H1 (cell line): ENCODE measurements around the gene NLRC5. TPM values are rescaled to one million over a fixed set of nuclear protein-coding genes. Genes with fewer than 3 reads are reported as not detected.

ENCODE experiments used
- CTCF ChIA-PET: fragments of 300-600 bp; sonication (Branson Sonifier 250); formaldehyde crosslinking; loops from one replicate; lab custom pipeline; 2021; ENCODE audit not compliant: partially characterized antibody; lab: Charles Lee
- POLR2A ChIA-PET: fragments of 300-600 bp; sonication (Branson Sonifier 250); formaldehyde crosslinking; loops from one replicate; lab custom pipeline; 2021; ENCODE audit warnings: inconsistent platforms; ENCODE audit not compliant: partially characterized antibody; lab: Charles Lee
- DNase-seq, 2 experiments: peaks; one replicate each; pipeline versions ENCODE4 v3.0.0 to v3.0.0-alpha.2; 2010 to 2022; ENCODE audit warnings: low spot score in 2 of 2, low read depth in 1 of 2, mixed read lengths in 1 of 2
- FAIRE-seq: peaks from 2 replicates; lab custom pipeline; 2011; peaks lifted over from hg19 to GRCh38; lab: Jason Lieb, UNC
- H2AFZ ChIP-seq: 2 replicates; pipeline ENCODE4 v1.8.1; 2012; ENCODE audit warnings: low read length, inconsistent platforms
- H2AK5ac ChIP-seq: 2 replicates; pipeline ENCODE4 v1.6.1; 2013; ENCODE audit warnings: low read depth, low read length
- H2BK120ac ChIP-seq: replicated peaks from 2 replicates; pipeline ENCODE3; 2013; ENCODE audit warnings: low read depth, low read length, inconsistent platforms
- H2BK12ac ChIP-seq: 2 replicates; pipeline ENCODE4 v1.6.1; 2013; ENCODE audit warnings: low read depth, low read length
- H2BK15ac ChIP-seq: 2 replicates; pipeline ENCODE4 v1.6.1; 2013; ENCODE audit warnings: low read length
- H2BK20ac ChIP-seq: 2 replicates; pipeline ENCODE4 v1.6.1; 2013; ENCODE audit warnings: low read length
- H2BK5ac ChIP-seq: 2 replicates; pipeline ENCODE4 v1.6.1; 2013; ENCODE audit warnings: low read depth, low read length
- H3K14ac ChIP-seq: 2 replicates; pipeline ENCODE4 v1.6.1; 2013; ENCODE audit warnings: inconsistent platforms; ENCODE audit not compliant: insufficient read length
- H3K18ac ChIP-seq: 2 replicates; pipeline ENCODE4 v1.6.1; 2013; ENCODE audit warnings: low read length; ENCODE audit errors: extremely low read depth
- H3K23ac ChIP-seq: 2 replicates; pipeline ENCODE4 v1.6.1; 2013; ENCODE audit warnings: inconsistent platforms; ENCODE audit not compliant: insufficient read length
- H3K23me2 ChIP-seq: 2 replicates; pipeline ENCODE4 v1.6.1; 2013; ENCODE audit warnings: low read depth, low read length
- H3K27ac ChIP-seq: 2 replicates; pipeline ENCODE4 v1.6.1; 2011; ENCODE audit warnings: low read depth, low read length, inconsistent platforms
- H3K27me3 ChIP-seq, 4 experiments: replicated peaks in 1 of 4; 1 replicate in 1 of 4; 2 replicates in 3 of 4; pipeline versions ENCODE4 v1.6.1 to v1.8.1; 2011 to 2013; ENCODE audit warnings: low read length in 3 of 4, mild to moderate bottlenecking in 3 of 4, inconsistent platforms in 2 of 4, mixed read lengths in 2 of 4, moderate library complexity in 1 of 4; ENCODE audit not compliant: control insufficient read depth in 3 of 4, insufficient read depth in 3 of 4; ENCODE audit errors: extremely low read depth in 1 of 4
- H3K36me3 ChIP-seq, 4 experiments: 2 replicates each; pipeline versions ENCODE4 v1.6.1 to v1.8.1; 2011 to 2013; ENCODE audit warnings: mild to moderate bottlenecking in 4 of 4, low read length in 3 of 4, moderate library complexity in 2 of 4, control low read depth in 1 of 4, inconsistent platforms in 1 of 4; ENCODE audit not compliant: insufficient read depth in 4 of 4, control insufficient read depth in 2 of 4
- H3K4ac ChIP-seq: replicated peaks from 2 replicates; pipeline ENCODE3; 2013; ENCODE audit warnings: low read length, low read depth, mixed read lengths, inconsistent platforms; ENCODE audit not compliant: insufficient read length
- H3K4me1 ChIP-seq, 4 experiments: replicated peaks in 1 of 4; 1 replicate in 1 of 4; 2 replicates in 3 of 4; pipeline versions ENCODE4 v1.6.1 to v1.8.1; 2011 to 2013; ENCODE audit warnings: low read length in 3 of 4, inconsistent platforms in 2 of 4, mixed read lengths in 1 of 4; ENCODE audit not compliant: insufficient read depth in 4 of 4, control insufficient read depth in 3 of 4
- H3K4me2 ChIP-seq, 2 experiments: 2 replicates each; pipeline versions ENCODE4 v1.6.1 to v1.8.1; 2011 to 2013; ENCODE audit warnings: low read depth in 2 of 2, low read length in 2 of 2, control low read depth in 1 of 2, inconsistent platforms in 1 of 2, mild to moderate bottlenecking in 1 of 2; ENCODE audit not compliant: insufficient read depth in 1 of 2
- H3K4me3 ChIP-seq, 4 experiments: fragments of 200-600, 300-600 bp in 1 of 4; sonication (generic), shearing (Covaris generic), sonication (Bioruptor Twin) in 1 of 4; 2 replicates each; pipeline versions ENCODE4 v1.5.1 to v1.8.1; 2011 to 2016; ENCODE audit warnings: low read length in 4 of 4, low read depth in 3 of 4, control low read depth in 2 of 4, inconsistent platforms in 2 of 4, mild to moderate bottlenecking in 2 of 4, mixed read lengths in 1 of 4, moderate library complexity in 1 of 4; ENCODE audit not compliant: insufficient read depth in 2 of 4; ENCODE audit errors: extremely low read depth in 1 of 4
- H3K56ac ChIP-seq: replicated peaks from 2 replicates; pipeline ENCODE3; 2013; ENCODE audit warnings: low read depth, mild to moderate bottlenecking, mixed read lengths, low read length, inconsistent platforms; ENCODE audit not compliant: insufficient read length
- H3K79me1 ChIP-seq: 2 replicates; pipeline ENCODE4 v1.6.1; 2013; ENCODE audit warnings: low read depth, low read length, control low read depth
- H3K79me2 ChIP-seq, 2 experiments: 2 replicates each; pipeline versions ENCODE4 v1.6.1 to v1.8.1; 2012 to 2013; ENCODE audit warnings: low read length in 2 of 2, mild to moderate bottlenecking in 2 of 2, inconsistent platforms in 1 of 2; ENCODE audit not compliant: insufficient read depth in 2 of 2, control insufficient read depth in 1 of 2
- H3K9ac ChIP-seq, 4 experiments: replicated peaks in 1 of 4; 1 replicate in 1 of 4; 2 replicates in 3 of 4; pipeline versions ENCODE4 v1.6.1 to v1.8.1; 2011 to 2013; ENCODE audit warnings: low read depth in 3 of 4, low read length in 3 of 4, control low read depth in 2 of 4, mild to moderate bottlenecking in 2 of 4, moderate library complexity in 2 of 4, inconsistent platforms in 1 of 4; ENCODE audit errors: extremely low read depth in 1 of 4
- H3K9me3 ChIP-seq, 2 experiments: 2 replicates each; pipeline versions ENCODE4 v1.6.1 to v1.8.1; 2012 to 2013; ENCODE audit warnings: mild to moderate bottlenecking in 2 of 2, moderate library complexity in 2 of 2, control low read depth in 1 of 2, inconsistent platforms in 1 of 2, low read depth in 1 of 2, low read length in 1 of 2, mixed read lengths in 1 of 2; ENCODE audit not compliant: insufficient read depth in 2 of 2
- H4K20me1 ChIP-seq, 2 experiments: replicated peaks in 1 of 2; 2 replicates each; pipeline versions ENCODE3 to v1.8.1; 2011 to 2013; ENCODE audit warnings: inconsistent platforms in 2 of 2, low read length in 2 of 2, mild to moderate bottlenecking in 1 of 2; ENCODE audit not compliant: insufficient read depth in 2 of 2, control insufficient read depth in 1 of 2
- H4K5ac ChIP-seq: 2 replicates; pipeline ENCODE4 v1.6.1; 2013; ENCODE audit warnings: low read length, low read depth, mixed read lengths, inconsistent platforms; ENCODE audit not compliant: insufficient read length
- H4K8ac ChIP-seq: 2 replicates; pipeline ENCODE4 v1.8.0; 2013; ENCODE audit warnings: mild to moderate bottlenecking, moderate library complexity, low read length, inconsistent platforms; ENCODE audit not compliant: insufficient read depth; ENCODE audit errors: extremely low read depth
- H4K91ac ChIP-seq: replicated peaks from 2 replicates; pipeline ENCODE3; 2013; ENCODE audit warnings: low read length, mixed read lengths, inconsistent platforms; ENCODE audit not compliant: insufficient read length
- ATF3 ChIP-seq: IDR thresholded peaks from 2 replicates; pipeline ENCODE4 v1.6.1; 2011; ENCODE audit warnings: low read depth, mild to moderate bottlenecking, low read length; ENCODE audit not compliant: insufficient read depth
- CTCF ChIP-seq, 3 experiments: IDR thresholded peaks; 1 replicate in 2 of 3; 2 replicates in 1 of 3; pipeline versions ENCODE4 v1.5.1 to v1.6.1; 2011; ENCODE audit warnings: low read length in 3 of 3, mild to moderate bottlenecking in 3 of 3, inconsistent platforms in 2 of 3, low read depth in 1 of 3, moderate library complexity in 1 of 3; ENCODE audit not compliant: insufficient read depth in 1 of 3; ENCODE audit errors: control extremely low read depth in 1 of 3
- E2F6 ChIP-seq: IDR thresholded peaks from 2 replicates; pipeline ENCODE4 v1.6.1; 2012; ENCODE audit warnings: inconsistent platforms
- MAX ChIP-seq: IDR thresholded peaks from 2 replicates; pipeline ENCODE4 v1.6.1; 2012; ENCODE audit warnings: inconsistent platforms
- RNF2 ChIP-seq: fragments of 200-900, 300-1000 bp; sonication (generic); IDR thresholded peaks from 2 replicates; pipeline ENCODE4 v1.7.1; 2016; ENCODE audit warnings: borderline replicate concordance, low read depth, mild to moderate bottlenecking, antibody characterized with exemption, low read length; ENCODE audit not compliant: poor library complexity, severe bottlenecking; ENCODE audit errors: missing control alignments
- SIRT6 ChIP-seq: IDR thresholded peaks from one replicate; pipeline ENCODE4 v1.7.1; 2012; ENCODE audit warnings: low read length, inconsistent platforms
- SIX5 ChIP-seq: IDR thresholded peaks from 2 replicates; pipeline ENCODE4 v1.6.1; 2011; ENCODE audit warnings: mild to moderate bottlenecking, low read depth, low read length
- TAF7 ChIP-seq: optimal IDR thresholded peaks from 2 replicates; pipeline ENCODE3; 2011; ENCODE audit warnings: low read depth, mild to moderate bottlenecking, inconsistent platforms, low read length, moderate library complexity, borderline replicate concordance
- YY1 ChIP-seq: IDR thresholded peaks from 2 replicates; pipeline ENCODE4 v1.6.1; 2011; ENCODE audit warnings: low read depth, mild to moderate bottlenecking, low read length
- WGBS, 2 experiments: shearing (Covaris generic) in 1 of 2; methylation state at CpG; one replicate each; pipeline versions ENCODE4 v1.1.6 to v1.1.7; 2013 to 2015; ENCODE audit warnings: low lambda C conversion rate in 2 of 2, mixed read lengths in 2 of 2, inconsistent platforms in 1 of 2, low coverage in 1 of 2, missing lambda C conversion rate in 1 of 2; ENCODE audit not compliant: insufficient replicate concordance in 2 of 2, insufficient coverage in 1 of 2, insufficient read length in 1 of 2; ENCODE audit errors: extremely low coverage in 1 of 2, missing lambda C conversion rate in 1 of 2; 5-methylcytosine and 5-hydroxymethylcytosine counted together
- polyA plus RNA-seq, 7 experiments: library from polyadenylated mRNA; depleted of rRNA in 3 of 7; stranded (reverse) in 5 of 7; unstranded in 2 of 7; fragments of >200 nt in 5 of 7; fragments of 200-250 nt in 2 of 7; gene quantifications; 1 replicate in 5 of 7; 2 replicates in 1 of 7; 4 replicates in 1 of 7; pipeline versions ENCODE4 v1.2.1 to v1.2.3, GENCODE V29; 2011 to 2013; ENCODE audit warnings: missing spikeins in 2 of 7, mixed read lengths in 2 of 7
- total RNA-seq: library from RNA; stranded (reverse); fragmentation: NEBNext Ultra II Directional; extraction: Animal tissue kit (Norgen Biotek cat#: 25700); gene quantifications from 2 replicates; pipeline ENCODE4 v1.2.1, GENCODE V29; 2021

The NLRC5 gene
- total and polyA plus RNA-seq, 2 of the 8 experiments (the other 6 are each of a cell fraction or from before 2014, with no cell fraction given): 2.2 to 3.2 TPM

GRCh38 chr16:56983211-56983751 lies 6.1 kb upstream of the NLRC5 start:
- Histone ChIP-seq H3K56ac (no peak overlapping the region), H2BK20ac (no peak overlapping the region), H2BK5ac (no peak overlapping the region), H2AK5ac (no peak overlapping the region), H2BK12ac (no peak overlapping the region), H4K91ac (no peak overlapping the region), H3K4ac (no peak overlapping the region), H4K20me1 (no peaks in the 10 kb centered on the region), H3K18ac (no peak overlapping the region), H3K36me3 (no peaks in the 10 kb centered on the region), H3K79me1 (no peaks in the 10 kb centered on the region), H3K23ac (no peak overlapping the region), H2BK120ac (no peak overlapping the region), H3K4me3 (no peak overlapping the region), H3K27me3 (peaks cover 0 to 6% (median under 1%) of the 10 kb centered on the region in 4 experiments; a peak in 4 of 7 replicates), H3K9me3 (no peaks in the 10 kb centered on the region), H3K79me2 (no peaks in the 10 kb centered on the region), H3K9ac (no peak overlapping the region), H2AFZ (no peak overlapping the region), H4K5ac (no peak overlapping the region), H3K14ac (no peak overlapping the region), H3K4me2 (no peak overlapping the region), H3K23me2 (no peaks in the 10 kb centered on the region), H4K8ac (no peak overlapping the region), H2BK15ac (no peak overlapping the region; the same call in 1 of the 2 replicates), H3K4me1 (no peaks in the 10 kb centered on the region), H3K27ac (no peak overlapping the region)
- ChIA-PET CTCF (interaction anchor here (1.1 to 8.1 kb wide), 7 partner anchors 12 to 62 kb away, joined by 4 to 67 read pairs (median 5); no protein-coding TSS in a partner anchor), POLR2A (no interaction called here)
- 81% methylated on average over 9 of the region's 9 CpGs; no CpG with 5 or more reads in 1 of the 2 experiments for WGBS, 2 experiments
- FAIRE-seq (no peak), DNase-seq (no peak)
- TF ChIP-seq E2F6 (no peak), SIX5 (no peak), YY1 (no peak), ATF3 (no peak), MAX (no peak), SIRT6 (no peak), TAF7 (no peak), CTCF (IDR thresholded peaks at IDR 0.05; ENCODE audit: control extremely low read depth in 1 of 3, insufficient read depth in 1 of 3, low read depth in 1 of 3, low read length in 3 of 3) (no peak), RNF2 (no peak)
